ENCODE results near the gene ERI2. TPM values are rescaled to one million over a fixed set of nuclear protein-coding genes. Genes with fewer than 3 reads are reported as not detected.

The ERI2 gene
- total RNA-seq, 2 experiments from 2014 or later = 17.6 to 19.8 TPM

- ATAC-seq = no peak
- intact Hi-C loops (cut with DNase I, micrococcal nuclease) = no loop called here
- POLR2A ChIA-PET = interaction anchor here (0.6 kb wide), 1 partner anchor 714 kb away, joined by 5 read pairs; no protein-coding TSS in a partner anchor
Measured at GRCh38 chr16:20791923-20792612, 14.2 kb downstream of the ERI2 start.

GRCh38 chr16:20789130-20789529 is 17.1 kb downstream of the ERI2 start:
- intact Hi-C loops (cut with DNase I, micrococcal nuclease) = no loop called here
- ChIA-PET CTCF (no interaction called here), POLR2A (no interaction called here)
- Mint-ChIP-seq H3K4me1 (no peaks in the 10 kb centered on the region), H3K4me3 (no peak overlapping the region), H3K27ac (no peak overlapping the region), H3K9me3 (ENCODE audit: low read depth) (no peaks in the 10 kb centered on the region), H3K27me3 (no peaks in the 10 kb centered on the region), H3K36me3 (ENCODE audit: low read depth) (no peaks in the 10 kb centered on the region)
- no peak for DNase-seq
- no peak for ATAC-seq

More at GRCh38 chr16:20791923-20792612, 14.2 kb downstream of the ERI2 start:
- DNase-seq = no peak
- Mint-ChIP-seq H3K36me3 (ENCODE audit: low read depth) (no peaks in the 10 kb centered on the region), H3K9me3 (ENCODE audit: low read depth) (no peaks in the 10 kb centered on the region), H3K4me3 (no peak overlapping the region), H3K4me1 (no peaks in the 10 kb centered on the region), H3K27me3 (no peaks in the 10 kb centered on the region), H3K27ac (no peak overlapping the region)
- CTCF ChIA-PET = interaction anchor here (1.0 kb wide), 1 partner anchor 15 kb away, joined by 3 read pairs; the partner anchor contains the start of genes ERI2 and REXO5

- H3K27ac Mint-ChIP-seq = no peak overlapping the region
- H3K4me1 Mint-ChIP-seq = no peaks in the 10 kb centered on the region
- H3K27me3 Mint-ChIP-seq = no peaks in the 10 kb centered on the region
- ATAC-seq (no peak), DNase-seq (no peak)
- POLR2A ChIA-PET = no interaction called here
- CTCF ChIA-PET = interaction anchor here (0.5 kb wide), 1 partner anchor 877 kb away, joined by 3 read pairs; no protein-coding TSS in a partner anchor
- intact Hi-C loops (cut with DNase I, micrococcal nuclease) = no loop called here
- H3K9me3 Mint-ChIP-seq (ENCODE audit: low read depth) = no peaks in the 10 kb centered on the region
- no peak overlapping the region for H3K4me3 Mint-ChIP-seq
- peaks cover 2% of the 10 kb centered on the region for H3K36me3 Mint-ChIP-seq (ENCODE audit: low read depth)
Measured at GRCh38 chr16:20784204-20784603, 22.1 kb downstream of the ERI2 start.

GRCh38 chr16:20782470-20782869 is 23.8 kb downstream of the ERI2 start:
- no peak overlapping the region for H3K4me3 Mint-ChIP-seq
- H3K4me1 Mint-ChIP-seq = no peaks in the 10 kb centered on the region
- H3K9me3 Mint-ChIP-seq (ENCODE audit: low read depth) = no peaks in the 10 kb centered on the region
- H3K27ac Mint-ChIP-seq = no peak overlapping the region
- ATAC-seq = no peak
- peaks cover 2% of the 10 kb centered on the region for H3K36me3 Mint-ChIP-seq (ENCODE audit: low read depth)
- POLR2A ChIA-PET = no interaction called here
- no peak for DNase-seq
- no peaks in the 10 kb centered on the region for H3K27me3 Mint-ChIP-seq
- CTCF ChIA-PET = interaction anchor here (1.1 kb wide), 1 partner anchor 17 kb away, joined by 6 read pairs; no protein-coding TSS in a partner anchor
- intact Hi-C loops (cut with DNase I, micrococcal nuclease) = no loop called here

- ATAC-seq = no peak
- H3K4me1 Mint-ChIP-seq = no peaks in the 10 kb centered on the region
- no peak overlapping the region for H3K27ac Mint-ChIP-seq
- intact Hi-C loops (cut with DNase I, micrococcal nuclease) = no loop called here
- peaks cover 2% of the 10 kb centered on the region for H3K36me3 Mint-ChIP-seq (ENCODE audit: low read depth)
- CTCF ChIA-PET = no interaction called here
- no peaks in the 10 kb centered on the region for H3K27me3 Mint-ChIP-seq
- no peak overlapping the region for H3K4me3 Mint-ChIP-seq
- H3K9me3 Mint-ChIP-seq (ENCODE audit: low read depth) = no peaks in the 10 kb centered on the region
- POLR2A ChIA-PET = no interaction called here
- DNase-seq = no peak
Measured at GRCh38 chr16:20781697-20782096, 24.6 kb downstream of the ERI2 start.

- peak; percentile 88 for ATAC-seq
- POLR2A ChIA-PET = no interaction called here
- DNase-seq = peak; percentile 81
- Mint-ChIP-seq H3K36me3 (ENCODE audit: low read depth) (no peaks in the 10 kb centered on the region), H3K27me3 (no peaks in the 10 kb centered on the region), H3K27ac (no peak overlapping the region), H3K4me1 (no peaks in the 10 kb centered on the region), H3K9me3 (ENCODE audit: low read depth) (no peaks in the 10 kb centered on the region), H3K4me3 (no peak overlapping the region)
- CTCF ChIA-PET = interaction anchor here (0.7 to 1.1 kb wide), 4 partner anchors 20 to 66 kb away, joined by 3 to 4 read pairs (median 3); no protein-coding TSS in a partner anchor
- intact Hi-C loops (cut with DNase I, micrococcal nuclease) = no loop called here
Measured at GRCh38 chr16:20774703-20775362, 31.4 kb downstream of the ERI2 start.

GRCh38 chr16:20773679-20774078 is 32.6 kb downstream of the ERI2 start:
- no peak for ATAC-seq

GRCh38 chr16:20768818-20769217 is 37.5 kb downstream of the ERI2 start:
- no peaks in the 10 kb centered on the region for H3K27me3 Mint-ChIP-seq
- H3K27ac Mint-ChIP-seq = no peak overlapping the region
- no peak for ATAC-seq
- no peak overlapping the region for H3K4me3 Mint-ChIP-seq
- intact Hi-C loops (cut with DNase I, micrococcal nuclease) = no loop called here
- H3K9me3 Mint-ChIP-seq (ENCODE audit: low read depth) = no peaks in the 10 kb centered on the region
- peaks cover 8% of the 10 kb centered on the region for H3K4me1 Mint-ChIP-seq
- no peaks in the 10 kb centered on the region for H3K36me3 Mint-ChIP-seq (ENCODE audit: low read depth)
- no peak for DNase-seq
- ChIA-PET POLR2A (no interaction called here), CTCF (no interaction called here)

More at GRCh38 chr16:20773679-20774078, 32.6 kb downstream of the ERI2 start:
- Mint-ChIP-seq H3K4me3 (no peak overlapping the region), H3K9me3 (ENCODE audit: low read depth) (no peaks in the 10 kb centered on the region), H3K36me3 (ENCODE audit: low read depth) (no peaks in the 10 kb centered on the region), H3K4me1 (no peaks in the 10 kb centered on the region), H3K27me3 (no peaks in the 10 kb centered on the region), H3K27ac (no peak overlapping the region)
- ChIA-PET POLR2A (no interaction called here), CTCF (interaction anchor here (0.8 to 1.6 kb wide), 2 partner anchors 8 to 41 kb away, joined by 3 read pairs; no protein-coding TSS in a partner anchor)
- intact Hi-C loops (cut with DNase I, micrococcal nuclease) = no loop called here
- no peak for DNase-seq

GRCh38 chr16:20768121-20768520 is 38.2 kb downstream of the ERI2 start:
- Mint-ChIP-seq H3K36me3 (ENCODE audit: low read depth) (no peaks in the 10 kb centered on the region), H3K27me3 (no peaks in the 10 kb centered on the region), H3K4me3 (no peak overlapping the region), H3K9me3 (ENCODE audit: low read depth) (no peaks in the 10 kb centered on the region), H3K27ac (no peak overlapping the region), H3K4me1 (peaks cover 15% of the 10 kb centered on the region)
- no peak for DNase-seq
- intact Hi-C loops (cut with DNase I, micrococcal nuclease) = no loop called here
- no peak for ATAC-seq
- CTCF ChIA-PET = no interaction called here
- POLR2A ChIA-PET = no interaction called here

GRCh38 chr16:20767577-20767976 is 38.7 kb downstream of the ERI2 start:
- Mint-ChIP-seq H3K36me3 (ENCODE audit: low read depth) (no peaks in the 10 kb centered on the region), H3K27ac (no peak overlapping the region), H3K27me3 (no peaks in the 10 kb centered on the region), H3K9me3 (ENCODE audit: low read depth) (peaks cover 1% of the 10 kb centered on the region), H3K4me3 (no peak overlapping the region), H3K4me1 (peaks cover 19% of the 10 kb centered on the region)
- no peak for DNase-seq
- CTCF ChIA-PET = no interaction called here
- ATAC-seq = no peak
- POLR2A ChIA-PET = no interaction called here
- intact Hi-C loops (cut with DNase I, micrococcal nuclease) = no loop called here

GRCh38 chr16:20766294-20766693 is 40.0 kb downstream of the ERI2 start:
- Mint-ChIP-seq H3K4me3 (no peak overlapping the region), H3K9me3 (ENCODE audit: low read depth) (peaks cover 2% of the 10 kb centered on the region), H3K27ac (no peak overlapping the region), H3K4me1 (peaks cover 22% of the 10 kb centered on the region), H3K36me3 (ENCODE audit: low read depth) (no peaks in the 10 kb centered on the region), H3K27me3 (no peaks in the 10 kb centered on the region)
- ChIA-PET CTCF (no interaction called here), POLR2A (no interaction called here)
- no peak for DNase-seq
- intact Hi-C loops (cut with DNase I, micrococcal nuclease) = no loop called here
- ATAC-seq = no peak

GRCh38 chr16:20765732-20766131 is 40.5 kb downstream of the ERI2 start:
- intact Hi-C loops (cut with DNase I, micrococcal nuclease) = no loop called here
- POLR2A ChIA-PET = interaction anchor here (0.6 kb wide), 1 partner anchor 140 kb away, joined by 3 read pairs; no protein-coding TSS in a partner anchor
- Mint-ChIP-seq H3K27ac (no peak overlapping the region), H3K4me1 (peaks cover 22% of the 10 kb centered on the region), H3K36me3 (ENCODE audit: low read depth) (peaks cover 4% of the 10 kb centered on the region), H3K4me3 (no peak overlapping the region), H3K27me3 (no peaks in the 10 kb centered on the region), H3K9me3 (ENCODE audit: low read depth) (peaks cover 6% of the 10 kb centered on the region)
- DNase-seq = no peak
- CTCF ChIA-PET = interaction anchor here (1.1 to 1.3 kb wide), 2 partner anchors 8 to 17 kb away, joined by 3 to 6 read pairs; no protein-coding TSS in a partner anchor
- no peak for ATAC-seq
